Esophagus (tissue), 2 donors: ENCODE data around the gene SLC4A8. TPM values are rescaled to one million over a fixed set of nuclear protein-coding genes. Genes with fewer than 3 reads are reported as not detected.

Source experiments
- H3K27ac ChIP-seq, 2 donors: one replicate each; pipeline ENCODE4 v1.5.1; 2013; ENCODE audit warnings: low read depth in 2 of 2, mild to moderate bottlenecking in 2 of 2, inconsistent platforms in 1 of 2, low read length in 1 of 2, moderate library complexity in 1 of 2
- H3K27me3 ChIP-seq, 2 donors: one replicate each; pipeline ENCODE4 v1.6.1; 2013; ENCODE audit warnings: low read length in 2 of 2, control low read depth in 1 of 2, mild to moderate bottlenecking in 1 of 2; ENCODE audit not compliant: insufficient read depth in 2 of 2, control insufficient read depth in 1 of 2
- H3K36me3 ChIP-seq, 2 donors: one replicate each; pipeline ENCODE4 v1.6.1; 2013; ENCODE audit warnings: low read length in 1 of 2; ENCODE audit not compliant: control insufficient read depth in 2 of 2, insufficient read depth in 2 of 2
- H3K4me1 ChIP-seq, 2 donors: one replicate each; pipeline ENCODE4 v1.6.1; 2013; ENCODE audit warnings: low read length in 1 of 2; ENCODE audit not compliant: control insufficient read depth in 2 of 2, insufficient read depth in 2 of 2
- H3K4me3 ChIP-seq, 2 donors: one replicate each; pipeline ENCODE4 v1.5.1; 2013; ENCODE audit warnings: low read length in 2 of 2, mild to moderate bottlenecking in 2 of 2, low read depth in 1 of 2, moderate library complexity in 1 of 2
- H3K9me3 ChIP-seq, 2 donors: one replicate each; pipeline ENCODE4 v1.6.1; 2013; ENCODE audit warnings: mild to moderate bottlenecking in 2 of 2, low read depth in 1 of 2, low read length in 1 of 2, moderate library complexity in 1 of 2; ENCODE audit not compliant: control insufficient read depth in 2 of 2, insufficient read depth in 1 of 2
- WGBS, 2 donors: extraction: QIAGEN DNeasy Blood & Tissue Kit; methylation state at CpG; one replicate each; pipeline ENCODE4 v1.1.7; 2013; 5-methylcytosine and 5-hydroxymethylcytosine counted together
- polyA plus RNA-seq, 2 donors: library from polyadenylated mRNA; stranded (reverse); fragments of 200-250 nt; gene quantifications; one replicate each; pipeline ENCODE4 v1.2.3, GENCODE V29; 2013
- donor health status: healthy with polysubstance abuse.
- donor health status: Bipolar disorder and iron deficiency.

The SLC4A8 gene
- polyA plus RNA-seq, 2 donors, result 0.04 to 0.05 TPM

- H3K36me3 ChIP-seq, result no peaks in the 10 kb centered on the region
- H3K4me1 ChIP-seq, result no peaks in the 10 kb centered on the region
- no peaks in the 10 kb centered on the region for H3K9me3 ChIP-seq
- no peaks in the 10 kb centered on the region for H3K27me3 ChIP-seq
- no peak overlapping the region for H3K4me3 ChIP-seq
- WGBS, 2 donors, result 83 to 91% methylated on average over 3 of the region's 3 CpGs
- no peak overlapping the region for H3K27ac ChIP-seq
Observed at GRCh38 chr12:51404627-51405026, 20.0 kb upstream of the SLC4A8 start.

- Histone ChIP-seq H3K4me3 (no peak overlapping the region), H3K27me3 (no peaks in the 10 kb centered on the region), H3K9me3 (no peaks in the 10 kb centered on the region), H3K27ac (no peak overlapping the region), H3K36me3 (no peaks in the 10 kb centered on the region), H3K4me1 (no peaks in the 10 kb centered on the region)
- 84 to 95% methylated on average over 3 of the region's 3 CpGs for WGBS, 2 donors
Observed at GRCh38 chr12:51405801-51406207, 18.8 kb upstream of the SLC4A8 start.

- H3K9me3 ChIP-seq, result no peaks in the 10 kb centered on the region
- 64 to 68% methylated on average over 3 of the region's 3 CpGs for WGBS, 2 donors
- H3K27ac ChIP-seq, result no peak overlapping the region
- no peaks in the 10 kb centered on the region for H3K36me3 ChIP-seq
- H3K4me3 ChIP-seq, result no peak overlapping the region
- no peaks in the 10 kb centered on the region for H3K4me1 ChIP-seq
- no peaks in the 10 kb centered on the region for H3K27me3 ChIP-seq
Observed at GRCh38 chr12:51406290-51406689, 18.3 kb upstream of the SLC4A8 start.

- Histone ChIP-seq H3K27me3 (no peaks in the 10 kb centered on the region), H3K36me3 (no peaks in the 10 kb centered on the region), H3K27ac (no peak overlapping the region), H3K4me1 (no peaks in the 10 kb centered on the region), H3K9me3 (no peaks in the 10 kb centered on the region), H3K4me3 (no peak overlapping the region)
- 86 to 90% methylated on average over 5 of the region's 5 CpGs for WGBS, 2 donors
Observed at GRCh38 chr12:51406859-51407258, 17.8 kb upstream of the SLC4A8 start.

GRCh38 chr12:51407604-51408003 lies 17.0 kb upstream of the SLC4A8 start:
- no peak overlapping the region for H3K4me3 ChIP-seq
- no peak overlapping the region for H3K27ac ChIP-seq
- H3K36me3 ChIP-seq, result no peaks in the 10 kb centered on the region
- H3K27me3 ChIP-seq, result no peaks in the 10 kb centered on the region
- WGBS, 2 donors, result 66 to 68% methylated on average over 4 of the region's 4 CpGs
- H3K9me3 ChIP-seq, result no peaks in the 10 kb centered on the region
- H3K4me1 ChIP-seq, result no peaks in the 10 kb centered on the region

GRCh38 chr12:51409846-51410245 lies 14.8 kb upstream of the SLC4A8 start:
- H3K4me1 ChIP-seq, result no peaks in the 10 kb centered on the region
- no peaks in the 10 kb centered on the region for H3K9me3 ChIP-seq
- H3K27ac ChIP-seq, result no peak overlapping the region
- no peaks in the 10 kb centered on the region for H3K27me3 ChIP-seq
- H3K36me3 ChIP-seq, result no peaks in the 10 kb centered on the region
- 85 to 91% methylated on average over 8 of the region's 8 CpGs for WGBS, 2 donors
- no peak overlapping the region for H3K4me3 ChIP-seq

- Histone ChIP-seq H3K4me1 (no peaks in the 10 kb centered on the region), H3K27ac (no peak overlapping the region), H3K9me3 (no peaks in the 10 kb centered on the region), H3K4me3 (no peak overlapping the region), H3K36me3 (no peaks in the 10 kb centered on the region), H3K27me3 (no peaks in the 10 kb centered on the region)
Observed at GRCh38 chr12:51413149-51413548, 11.5 kb upstream of the SLC4A8 start.

- WGBS, 2 donors, result 90 to 92% methylated on average over 3 of the region's 3 CpGs
- no peaks in the 10 kb centered on the region for H3K4me1 ChIP-seq
- no peaks in the 10 kb centered on the region for H3K36me3 ChIP-seq
- H3K9me3 ChIP-seq, result no peaks in the 10 kb centered on the region
- no peaks in the 10 kb centered on the region for H3K27me3 ChIP-seq
- H3K4me3 ChIP-seq, result no peak overlapping the region
- H3K27ac ChIP-seq, result no peak overlapping the region
Observed at GRCh38 chr12:51413791-51414190, 10.8 kb upstream of the SLC4A8 start.

GRCh38 chr12:51415931-51416330 lies 8.7 kb upstream of the SLC4A8 start:
- Histone ChIP-seq H3K4me1 (no peaks in the 10 kb centered on the region), H3K9me3 (no peaks in the 10 kb centered on the region), H3K4me3 (no peak overlapping the region), H3K27me3 (no peaks in the 10 kb centered on the region), H3K36me3 (no peaks in the 10 kb centered on the region), H3K27ac (no peak overlapping the region)
- WGBS, 2 donors, result 83 to 93% methylated on average over 1 of the region's 1 CpG

GRCh38 chr12:51417826-51418225 lies 6.8 kb upstream of the SLC4A8 start:
- 78 to 79% methylated on average over 4 of the region's 4 CpGs for whole genome bisulfite sequencing, 2 donors
- Histone ChIP-seq H3K27me3 (no peaks in the 10 kb centered on the region), H3K9me3 (no peaks in the 10 kb centered on the region), H3K27ac (no peak overlapping the region), H3K36me3 (no peaks in the 10 kb centered on the region), H3K4me1 (no peaks in the 10 kb centered on the region), H3K4me3 (no peak overlapping the region)
